Type B pancreatic cell (in vitro differentiated cells): Measurements from ENCODE around the gene RABGAP1L. TPM values are rescaled to one million over a fixed set of nuclear protein-coding genes. Genes with fewer than 3 reads are reported as not detected.
"Not testable (repeated sequence)": the region's sequence is repeated elsewhere in the genome, so short reads cannot be mapped to it uniquely, and the experiment has no call there.

Experiments used
- DNase-seq: peaks from one replicate; pipeline ENCODE4 v3.0.0; 2021; ENCODE audit warnings: mixed read lengths; ENCODE audit not compliant: unreplicated experiment; ENCODE audit errors: extremely low spot score
- H3K27ac Mint-ChIP-seq: 2 replicates; pipeline ENCODE4 v1.8.0; 2021; ENCODE audit warnings: mild to moderate bottlenecking, mixed read lengths
- H3K27me3 Mint-ChIP-seq: 2 replicates; pipeline ENCODE4 v1.8.0; 2021; ENCODE audit warnings: mixed read lengths
- H3K36me3 Mint-ChIP-seq: 2 replicates; pipeline ENCODE4 v1.8.0; 2021; ENCODE audit warnings: mixed read lengths
- H3K4me1 Mint-ChIP-seq: one replicate; pipeline ENCODE4 v1.8.0; 2021; ENCODE audit warnings: mixed read lengths; ENCODE audit not compliant: unreplicated experiment
- H3K4me3 Mint-ChIP-seq: 2 replicates; pipeline ENCODE4 v1.8.0; 2021; ENCODE audit warnings: mild to moderate bottlenecking, mixed read lengths
- H3K9me3 Mint-ChIP-seq: 2 replicates; pipeline ENCODE4 v1.8.0; 2021; ENCODE audit warnings: mixed read lengths
- CTCF ChIP-seq: fragments of 200-600 bp; sonication (generic); conservative IDR thresholded peaks from 2 replicates; pipeline ENCODE4 v1.5.0; 2021; ENCODE audit warnings: antibody characterized with exemption, mild to moderate bottlenecking
- total RNA-seq: library from RNA; stranded (reverse); gene quantifications from 2 replicates; pipeline ENCODE4 v1.2.1, GENCODE V29; 2021; ENCODE audit warnings: low replicate concordance

The RABGAP1L gene
- total RNA-seq, 1 donor from 2014 or later = 35.6 TPM

DNA sequence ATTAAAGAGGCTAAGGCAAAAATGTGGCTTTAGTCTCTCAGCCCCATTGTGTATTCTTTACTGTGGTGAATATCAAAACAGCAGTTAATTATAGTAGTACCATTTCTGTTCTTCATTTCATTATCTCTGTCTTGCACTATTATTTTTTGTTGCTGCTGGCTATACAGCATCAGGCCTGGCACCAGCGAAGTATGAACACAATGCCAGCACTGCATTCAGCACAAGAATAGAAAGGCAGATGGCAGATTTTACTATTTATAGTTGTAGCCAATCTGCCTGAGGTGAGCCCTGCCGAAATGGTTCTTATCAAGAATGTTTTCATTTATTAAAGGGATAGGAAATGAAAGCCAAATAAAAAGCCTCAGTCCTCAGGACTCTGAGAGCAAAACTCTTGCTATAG is 360.5 kb downstream of the RABGAP1L start:
- Mint-ChIP-seq H3K9me3 (peaks cover 5% of the 10 kb centered on the region), H3K27me3 (no peaks in the 10 kb centered on the region), H3K27ac (no peak overlapping the region), H3K4me3 (no peak overlapping the region), H3K4me1 (no peaks in the 10 kb centered on the region), H3K36me3 (no peaks in the 10 kb centered on the region)
- no peak for DNase-seq
- TF ChIP-seq CTCF = no peak

GRCh38 chr1:174531751-174532150 is 372.4 kb downstream of the RABGAP1L start:
- Mint-ChIP-seq H3K36me3 (peaks cover 3% of the 10 kb centered on the region), H3K9me3 (peaks cover 9% of the 10 kb centered on the region), H3K27me3 (no peaks in the 10 kb centered on the region), H3K4me3 (no peak overlapping the region), H3K27ac (no peak overlapping the region), H3K4me1 (no peaks in the 10 kb centered on the region)
- DNase-seq = no peak
- no peak for TF ChIP-seq CTCF

DNA sequence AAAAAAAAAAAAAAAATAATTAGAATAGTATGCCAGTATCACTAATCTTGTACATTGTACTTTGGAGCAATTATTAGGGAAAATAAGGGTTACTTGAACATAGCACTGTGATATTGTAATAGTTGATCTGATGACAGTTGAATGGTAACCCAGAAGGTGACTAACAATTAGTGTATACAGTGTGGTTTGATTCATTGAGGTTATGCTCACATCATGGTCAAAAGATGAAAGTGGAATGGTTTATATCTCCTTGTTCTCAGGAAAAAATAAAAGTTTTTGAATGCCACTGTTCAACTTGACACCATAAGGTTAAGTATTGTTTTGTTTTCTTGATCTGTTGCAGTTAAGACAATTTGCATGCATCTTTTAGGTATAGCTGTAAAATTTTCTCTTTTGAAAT is 375.5 kb downstream of the RABGAP1L start:
- H3K36me3 Mint-ChIP-seq = peaks cover 3% of the 10 kb centered on the region
- H3K9me3 Mint-ChIP-seq = peaks cover 9% of the 10 kb centered on the region
- H3K27me3 Mint-ChIP-seq = no peaks in the 10 kb centered on the region
- H3K4me1 Mint-ChIP-seq = no peaks in the 10 kb centered on the region
- no peak for TF ChIP-seq CTCF
- H3K27ac Mint-ChIP-seq = no peak overlapping the region
- no peak overlapping the region for H3K4me3 Mint-ChIP-seq
- no peak for DNase-seq

DNA sequence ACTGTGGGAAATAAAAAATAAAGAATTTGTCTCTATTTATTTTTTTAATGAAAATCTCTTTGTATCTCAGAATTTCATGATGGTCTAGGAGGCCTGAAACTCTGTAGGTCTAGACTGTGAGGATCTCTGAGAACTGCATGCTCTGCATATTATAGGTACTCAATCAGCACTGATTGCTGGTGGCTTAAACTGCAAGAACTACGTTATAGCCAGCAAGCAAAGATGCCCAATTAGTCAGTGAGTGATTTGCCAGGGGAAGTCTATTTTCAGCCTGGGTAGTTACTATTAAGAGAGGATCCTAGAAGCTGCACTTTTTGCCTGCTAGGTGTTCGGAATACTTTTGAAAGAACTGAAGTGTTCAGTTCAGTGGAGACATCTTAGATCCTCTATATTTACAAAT is 375.9 kb downstream of the RABGAP1L start:
- Mint-ChIP-seq H3K27me3 (no peaks in the 10 kb centered on the region), H3K4me1 (no peaks in the 10 kb centered on the region), H3K27ac (no peak overlapping the region), H3K36me3 (peaks cover 3% of the 10 kb centered on the region), H3K9me3 (peaks cover 9% of the 10 kb centered on the region), H3K4me3 (no peak overlapping the region)
- DNase-seq = no peak
- TF ChIP-seq CTCF = no peak

- H3K4me1 Mint-ChIP-seq, H3K9me3 Mint-ChIP-seq, H3K27me3 Mint-ChIP-seq, H3K36me3 Mint-ChIP-seq, H3K27ac Mint-ChIP-seq, DNase-seq, H3K4me3 Mint-ChIP-seq: not testable (repeated sequence)
Observed at GRCh38 chr1:174543421-174543820, 384.1 kb downstream of the RABGAP1L start.

GRCh38 chr1:174550296-174550695 is 391.0 kb downstream of the RABGAP1L start:
- Mint-ChIP-seq H3K9me3 (peaks cover 4% of the 10 kb centered on the region), H3K4me1 (no peaks in the 10 kb centered on the region), H3K27ac (no peak overlapping the region), H3K27me3 (no peaks in the 10 kb centered on the region), H3K4me3 (no peak overlapping the region), H3K36me3 (no peaks in the 10 kb centered on the region)
- TF ChIP-seq CTCF = no peak
- no peak for DNase-seq
